Stimulated activated CD4-positive, alpha-beta T cell treated with anti-CD3 and anti-CD28 coated beads, TNF-alpha, amount 100 ng/mL, for 1 hour (primary cell): ENCODE data around the gene PSMG3.

Source experiments
- DNase-seq, 3 donors: peaks; one replicate each; pipeline ENCODE4 v3.0.0-alpha.2; 2020; ENCODE audit warnings: low read depth in 3 of 3, low spot score in 1 of 3

Gene PSMG3

GRCh38 chr7:1559626-1560590, 9.9 kb downstream of the PSMG3 start:
- DNase-seq: no peak

GRCh38 chr7:1558841-1559625, 10.8 kb downstream of the PSMG3 start:
- DNase-seq: no peak

GRCh38 chr7:1558181-1558811, 11.5 kb downstream of the PSMG3 start:
- no peak for DNase-seq

GRCh38 chr7:1557771-1558170, 12.1 kb downstream of the PSMG3 start:
- no peak for DNase-seq

GRCh38 chr7:1557006-1557405, 12.8 kb downstream of the PSMG3 start:
- DNase-seq: no peak

- peak in 2 of 3 donors; percentile 31 to 33 for DNase-seq
These were observed 13.9 kb downstream of the PSMG3 start, which contains the start of gene TMEM184A for GRCh38 chr7:1555813-1556543. Gene TMEM184A, minus strand, starts transcription at chr7:1556205. Its CDS starts 721 bp downstream, at chr7:1555484.

GRCh38 chr7:1555046-1555812, 14.6 kb downstream of the PSMG3 start:
- no peak for DNase-seq

GRCh38 chr7:1554333-1555045, 15.3 kb downstream of the PSMG3 start:
- no peak for DNase-seq

- no peak for DNase-seq
These were observed 16.2 kb downstream of the PSMG3 start for GRCh38 chr7:1553512-1554210.

- no peak for DNase-seq
These were observed 17.6 kb downstream of the PSMG3 start for GRCh38 chr7:1552200-1552599.

GRCh38 chr7:1550846-1551155, 19.0 kb downstream of the PSMG3 start:
- no peak for DNase-seq

- no peak for DNase-seq
These were observed 19.6 kb downstream of the PSMG3 start for GRCh38 chr7:1550005-1550845.

- no peak for DNase-seq
These were observed 20.4 kb downstream of the PSMG3 start for GRCh38 chr7:1549357-1550004.

- no peak for DNase-seq
These were observed 20.9 kb downstream of the PSMG3 start for GRCh38 chr7:1548944-1549343.

GRCh38 chr7:1548438-1548831, 21.4 kb downstream of the PSMG3 start:
- DNase-seq: no peak

GRCh38 chr7:1547777-1548437, 21.9 kb downstream of the PSMG3 start:
- DNase-seq: no peak
